GM12878 (cell line): Measurements from ENCODE around the gene PPP1R17. TPM values are rescaled to one million over a fixed set of nuclear protein-coding genes. Genes with fewer than 3 reads are reported as not detected.

Source experiments
- ATAC-seq: fragments of 200-7000 bp; cut with Tn5 transposase; 3 replicates; pipeline ENCODE4 v1.9.1; 2020; ENCODE audit warnings: mild to moderate bottlenecking, moderate library complexity
- BruUV-seq: library from RNA; stranded (reverse); fragments of 400-500 nt; replicated peaks from 2 replicates; lab custom pipeline; 2021; lab: Mats Ljungman, UMichigan
- CTCF ChIA-PET: fragments of 300-600 bp; sonication (Branson Sonifier 250); formaldehyde crosslinking; extraction: SDS; loops from one replicate; lab custom pipeline; 2021; ENCODE audit warnings: inconsistent platforms; lab: Yijun Ruan, JAX
- POLR2A ChIA-PET: fragments of 350-600 bp; formaldehyde crosslinking; extraction: SDS; loops from one replicate; lab custom pipeline; 2021; ENCODE audit warnings: inconsistent platforms; lab: Charles Lee
- RAD21 ChIA-PET: fragments of 300-600 bp; sonication (Branson Sonifier 250); formaldehyde crosslinking; loops from one replicate; lab custom pipeline; 2023; ENCODE audit warnings: antibody characterized with exemption; ENCODE audit not compliant: unreplicated experiment; lab: Charles Lee
- SMC1A ChIA-PET: fragments of 300-600 bp; sonication (Branson Sonifier 250); formaldehyde crosslinking; loops from one replicate; lab custom pipeline; 2023; ENCODE audit not compliant: unreplicated experiment, uncharacterized antibody; lab: Charles Lee
- DNase-seq: peaks from one replicate; pipeline ENCODE4 v3.0.0-alpha.2; 2011; ENCODE audit warnings: low read depth, low spot score
- FAIRE-seq: peaks from 3 replicates; lab custom pipeline; 2011; peaks lifted over from hg19 to GRCh38; lab: Jason Lieb, UNC
- H2AFZ ChIP-seq: 2 replicates; pipeline ENCODE4 v1.6.0; 2011; ENCODE audit warnings: low read depth, low read length, control low read depth; ENCODE audit not compliant: control insufficient read depth
- H3K27ac ChIP-seq: 2 replicates; pipeline ENCODE4 v1.5.1; 2011; ENCODE audit warnings: control low read depth; ENCODE audit not compliant: control insufficient read depth, insufficient read depth
- H3K27me3 ChIP-seq, 2 experiments: replicated peaks in 1 of 2; 2 replicates each; pipeline versions ENCODE4 v1.6.0 to v1.6.1; 2011; ENCODE audit warnings: low read length in 1 of 2; ENCODE audit not compliant: control insufficient read depth in 2 of 2, insufficient read depth in 2 of 2
- H3K36me3 ChIP-seq, 2 experiments: 2 replicates each; pipeline ENCODE4 v1.5.1; 2011; ENCODE audit warnings: low read length in 1 of 2; ENCODE audit not compliant: control insufficient read depth in 2 of 2, insufficient read depth in 2 of 2
- H3K4me1 ChIP-seq: 2 replicates; pipeline ENCODE4 v1.6.1; 2011; ENCODE audit warnings: mild to moderate bottlenecking, low read length, moderate library complexity, mixed read lengths; ENCODE audit not compliant: control insufficient read depth, insufficient read depth
- H3K4me2 ChIP-seq: 2 replicates; pipeline ENCODE4 v1.6.0; 2011; ENCODE audit warnings: control low read depth; ENCODE audit not compliant: control insufficient read depth, insufficient read depth
- H3K4me3 ChIP-seq: fragments of 200-600 bp; sonication (generic); 2 replicates; pipeline ENCODE4 v1.5.1; 2016
- H3K79me2 ChIP-seq: 2 replicates; pipeline ENCODE4 v1.6.0; 2011; ENCODE audit warnings: low read length; ENCODE audit not compliant: control insufficient read depth, insufficient read depth
- H3K9ac ChIP-seq: 2 replicates; pipeline ENCODE4 v1.8.0; 2011; ENCODE audit warnings: low read length, control low read depth, mixed read lengths; ENCODE audit not compliant: control insufficient read depth, insufficient read depth
- H3K9me3 ChIP-seq: replicated peaks from 3 replicates; pipeline ENCODE4 v1.5.1; 2011; ENCODE audit warnings: mild to moderate bottlenecking, low read length; ENCODE audit not compliant: control insufficient read depth, insufficient read depth
- H4K20me1 ChIP-seq: 2 replicates; pipeline ENCODE4 v1.6.0; 2011; ENCODE audit not compliant: control insufficient read depth, insufficient read depth
- ATF3 ChIP-seq: IDR thresholded peaks from 2 replicates; pipeline ENCODE4 v1.6.1; 2011; ENCODE audit warnings: low read depth, mild to moderate bottlenecking, low read length, moderate library complexity, borderline replicate concordance; ENCODE audit errors: extremely low read depth
- BCL11A ChIP-seq: IDR thresholded peaks from 2 replicates; pipeline ENCODE4 v1.6.1; 2011; ENCODE audit warnings: low read depth, low read length
- CEBPZ ChIP-seq: fragments of 150-350 bp; IDR thresholded peaks from 2 replicates; pipeline ENCODE4 v1.6.1; 2016; ENCODE audit warnings: low read depth, low read length
- CHD1 ChIP-seq: IDR thresholded peaks from 2 replicates; pipeline ENCODE4 v1.6.1; 2012; ENCODE audit warnings: low read depth, low read length, improper control_type of control experiment
- DPF2 ChIP-seq: fragments of 450-650 bp; IDR thresholded peaks from 2 replicates; pipeline ENCODE4 v1.6.1; 2017; ENCODE audit warnings: mild to moderate bottlenecking
- ETV6 ChIP-seq, 2 experiments: fragments of 450-650 bp in 1 of 2; IDR thresholded peaks in 1 of 2; conservative IDR thresholded peaks in 1 of 2; 2 replicates each; pipeline ENCODE4 v1.6.1; 2014; ENCODE audit warnings: antibody characterized with exemption in 1 of 2, borderline replicate concordance in 1 of 2, low read depth in 1 of 2, mild to moderate bottlenecking in 1 of 2, moderate library complexity in 1 of 2
- GABPA ChIP-seq: IDR thresholded peaks from 2 replicates; pipeline ENCODE4 v1.6.1; 2014; ENCODE audit warnings: antibody characterized with exemption, low read depth, mild to moderate bottlenecking, inconsistent platforms
- HCFC1 ChIP-seq: fragments of 150-350 bp; IDR thresholded peaks from 2 replicates; pipeline ENCODE4 v1.6.1; 2014; ENCODE audit warnings: low read length
- IKZF1 ChIP-seq: fragments of 450-650 bp; conservative IDR thresholded peaks from 2 replicates; pipeline ENCODE4 v1.6.1; 2017; ENCODE audit warnings: antibody characterized with exemption, mild to moderate bottlenecking
- POLR2AphosphoS5 ChIP-seq: IDR thresholded peaks from 2 replicates; pipeline ENCODE4 v1.6.1; 2011; ENCODE audit warnings: mild to moderate bottlenecking, low read length, inconsistent platforms
- RAD21 ChIP-seq: IDR thresholded peaks from 2 replicates; pipeline ENCODE4 v1.6.1; 2011; ENCODE audit warnings: mild to moderate bottlenecking, low read depth, low read length, moderate library complexity; ENCODE audit not compliant: insufficient read depth
- RELA ChIP-seq: fragments of 450-650 bp; IDR thresholded peaks from 2 replicates; pipeline ENCODE4 v1.8.0; 2014; ENCODE audit warnings: borderline replicate concordance; ENCODE audit not compliant: partially characterized antibody
- TAF1 ChIP-seq: IDR thresholded peaks from 2 replicates; pipeline ENCODE4 v1.6.1; 2011; ENCODE audit warnings: mild to moderate bottlenecking, low read depth, low read length, borderline replicate concordance
- YBX1 ChIP-seq: fragments of 450-650 bp; IDR thresholded peaks from 2 replicates; pipeline ENCODE4 v1.6.1; 2016; ENCODE audit warnings: antibody characterized with exemption
- ZBED1 ChIP-seq: IDR thresholded peaks from 2 replicates; pipeline ENCODE4 v1.6.1; 2016; ENCODE audit warnings: borderline replicate concordance
- ZNF207 ChIP-seq: fragments of 450-650 bp; IDR thresholded peaks from 2 replicates; pipeline ENCODE4 v1.6.1; 2014; ENCODE audit warnings: antibody characterized with exemption, mild to moderate bottlenecking, borderline replicate concordance
- ZNF217 ChIP-seq: fragments of 450-650 bp; IDR thresholded peaks from 2 replicates; pipeline ENCODE4 v1.6.1; 2017; ENCODE audit warnings: antibody characterized with exemption, mild to moderate bottlenecking
- ZNF24 ChIP-seq: fragments of 450-650 bp; IDR thresholded peaks from 2 replicates; pipeline ENCODE4 v1.6.1; 2017; ENCODE audit warnings: antibody characterized with exemption, mild to moderate bottlenecking
- ZNF384 ChIP-seq: IDR thresholded peaks from 2 replicates; pipeline ENCODE4 v1.6.1; 2012; ENCODE audit warnings: low read depth, mild to moderate bottlenecking, low read length, improper control_type of control experiment, borderline replicate concordance
- WGBS: methylation state at CpG from one replicate; pipeline ENCODE4 v1.1.6; 2016; ENCODE audit warnings: low lambda C conversion rate; ENCODE audit not compliant: insufficient replicate concordance, insufficient coverage; ENCODE audit errors: missing lambda C conversion rate; 5-methylcytosine and 5-hydroxymethylcytosine counted together
- in situ Hi-C: fragments of 300-500 bp; cut with MboI; formaldehyde crosslinking; loops from 9 replicates; pipeline ENCODE4 v1.14.3; 2018; ENCODE audit warnings: mixed read lengths
- intact Hi-C: fragments of 100-400 bp; cut with micrococcal nuclease; formaldehyde crosslinking; loops from one replicate; pipeline ENCODE4 v1.14.2; 2022; ENCODE audit not compliant: unreplicated experiment
- polyA plus RNA-seq, 11 experiments: library from polyadenylated mRNA; depleted of rRNA in 4 of 11; unstranded in 6 of 11; stranded (reverse) in 5 of 11; fragments of >200 nt; fragmentation: Nextera tagmentation in 4 of 11; fragmentation: Illumina TruSeq in 1 of 11; extraction: Ambion mirVana in 4 of 11; extraction: Trizol in 1 of 11; gene quantifications; 1 replicate in 1 of 11; 2 replicates in 10 of 11; pipeline versions ENCODE4 v1.2.1 to v1.2.3, GENCODE V29; 2011 to 2016; ENCODE audit warnings: inconsistent platforms in 2 of 11, missing spikeins in 2 of 11, low read depth in 1 of 11
- total RNA-seq, 4 experiments: library from RNA; depleted of rRNA in 3 of 4; stranded (reverse); fragments of >200 nt in 3 of 4; fragmentation: Illumina TruSeq in 1 of 4; extraction: Trizol in 1 of 4; gene quantifications; 2 replicates each; pipeline versions ENCODE4 v1.2.1 to v1.2.3, GENCODE V29; 2013 to 2021
- TF ChIP-seq, protein P1 (sequence below): fragments of 450-650 bp; IDR thresholded peaks from 2 replicates; pipeline ENCODE4 v1.6.1; 2014; ENCODE audit warnings: mild to moderate bottlenecking

Gene PPP1R17
- total and polyA plus RNA-seq, 10 of the 15 experiments (the other 5 are each of a cell fraction or from before 2014, with no cell fraction given) = 0.05 to 0.28 (median 0.19) TPM; not detected in 7

- POLR2A ChIA-PET = no interaction called here
- H3K27me3 ChIP-seq = no peaks in the 10 kb centered on the region
- H3K9me3 ChIP-seq = no peaks in the 10 kb centered on the region
- intact Hi-C loops (loop anchor here (5.0 kb wide), 1 partner anchor 314 kb away; no protein-coding TSS in a partner anchor), in situ Hi-C loops (loop anchor here (10.0 kb wide), 1 partner anchor 737 kb away; no protein-coding TSS in a partner anchor)
- TF ChIP-seq IKZF1 (no peak), ZBED1 (no peak), ZNF24 (no peak), RELA (no peak), CHD1 (no peak), DPF2 (no peak), GABPA (no peak), RAD21 (no peak), ATF3 (no peak), HCFC1 (no peak), TAF1 (no peak), ETV6 (conservative IDR thresholded peaks at IDR 0.05 in 1 of 2, IDR thresholded peaks at IDR 0.05 in 1 of 2; ENCODE audit: borderline replicate concordance in 1 of 2, low read depth in 1 of 2) (no peak), BCL11A (no peak), ZNF384 (no peak), ZNF207 (no peak), YBX1 (no peak), POLR2AphosphoS5 (no peak), CEBPZ (no peak), ZNF217 (no peak)
- TF ChIP-seq, protein P1, sequence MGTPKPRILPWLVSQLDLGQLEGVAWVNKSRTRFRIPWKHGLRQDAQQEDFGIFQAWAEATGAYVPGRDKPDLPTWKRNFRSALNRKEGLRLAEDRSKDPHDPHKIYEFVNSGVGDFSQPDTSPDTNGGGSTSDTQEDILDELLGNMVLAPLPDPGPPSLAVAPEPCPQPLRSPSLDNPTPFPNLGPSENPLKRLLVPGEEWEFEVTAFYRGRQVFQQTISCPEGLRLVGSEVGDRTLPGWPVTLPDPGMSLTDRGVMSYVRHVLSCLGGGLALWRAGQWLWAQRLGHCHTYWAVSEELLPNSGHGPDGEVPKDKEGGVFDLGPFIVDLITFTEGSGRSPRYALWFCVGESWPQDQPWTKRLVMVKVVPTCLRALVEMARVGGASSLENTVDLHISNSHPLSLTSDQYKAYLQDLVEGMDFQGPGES = no peak
- TF ChIP-seq, all 136 proteins: peak for 0
- DNase-seq (no peak), ATAC-seq (no peak), FAIRE-seq (no peak)
- H3K27ac ChIP-seq = no peak overlapping the region
- ChIA-PET RAD21 (interaction anchor here (0.9 kb wide), 1 partner anchor 455 kb away, joined by 3 read pairs; no protein-coding TSS in a partner anchor), CTCF (no interaction called here), SMC1A (interaction anchor here (2.9 kb wide), 1 partner anchor 456 kb away, joined by 15 read pairs; no protein-coding TSS in a partner anchor)
- no peak overlapping the region for H3K9ac ChIP-seq
- H3K4me3 ChIP-seq = no peak overlapping the region
- H3K4me2 ChIP-seq = no peak overlapping the region
- no peak overlapping the region for H2AFZ ChIP-seq
- no peaks in the 10 kb centered on the region for H3K79me2 ChIP-seq
- H3K36me3 ChIP-seq = no peaks in the 10 kb centered on the region
- no peaks in the 10 kb centered on the region for H3K4me1 ChIP-seq
- H4K20me1 ChIP-seq = no peaks in the 10 kb centered on the region
- no TSS peak for BruUV-seq
- 20% methylated on average over 1 of the region's 1 CpG for WGBS
Measured at GRCh38 chr7:31748084-31748483, 61.1 kb downstream of the PPP1R17 start.
